Activated B cell treated with CpG ODN at 0.5 μM for 24 hours (primary cell): ENCODE measurements around the gene RPL9. TPM values are rescaled to one million over a fixed set of nuclear protein-coding genes. Genes with fewer than 3 reads are reported as not detected.

ENCODE experiments used
- ATAC-seq: fragments of 200-7000 bp; cut with Tn5 transposase; one replicate; pipeline ENCODE4 v1.10.0; 2021; ENCODE audit warnings: low read depth, mild to moderate bottlenecking, moderate library complexity
- CTCF ChIA-PET: fragments of 350-600 bp; sonication (Branson Sonifier 250); formaldehyde crosslinking; loops from one replicate; lab custom pipeline; 2021; ENCODE audit warnings: antibody characterized with exemption; lab: Charles Lee
- POLR2A ChIA-PET: fragments of 350-600 bp; sonication (Branson Sonifier 250); formaldehyde crosslinking; loops from one replicate; lab custom pipeline; 2021; ENCODE audit warnings: antibody characterized with exemption; lab: Charles Lee
- DNase-seq: peaks from one replicate; pipeline ENCODE4 v3.0.0; 2022
- H3K27ac Mint-ChIP-seq: one replicate; pipeline ENCODE4 v1.8.0; 2020; ENCODE audit warnings: mixed read lengths
- H3K27me3 Mint-ChIP-seq: one replicate; pipeline ENCODE4 v1.8.0; 2021; ENCODE audit warnings: mixed read lengths
- H3K36me3 Mint-ChIP-seq: one replicate; pipeline ENCODE4 v1.8.0; 2021; ENCODE audit warnings: low read depth, mixed read lengths
- H3K4me1 Mint-ChIP-seq: one replicate; pipeline ENCODE4 v1.8.0; 2021; ENCODE audit warnings: mixed read lengths
- H3K4me3 Mint-ChIP-seq: one replicate; pipeline ENCODE4 v1.8.0; 2020; ENCODE audit warnings: mild to moderate bottlenecking, mixed read lengths
- H3K9me3 Mint-ChIP-seq: one replicate; pipeline ENCODE4 v1.8.0; 2020; ENCODE audit warnings: mixed read lengths
- intact Hi-C: fragments of 100-400 bp; cut with micrococcal nuclease; formaldehyde crosslinking; loops from one replicate; pipeline ENCODE4 v1.15.1; 2024
- total RNA-seq: library from RNA; stranded (reverse); gene quantifications from 2 replicates; pipeline ENCODE4 v1.2.3, GENCODE V29; 2022
- TF ChIP-seq, protein P1 (sequence below): fragments of 200-600 bp; IDR thresholded peaks from one replicate; pipeline ENCODE4 v1.8.0; 2022; ENCODE audit warnings: antibody characterized with exemption, mild to moderate bottlenecking

RPL9 gene
- total RNA-seq, 1 donor from 2014 or later: 2,632 TPM

DNA sequence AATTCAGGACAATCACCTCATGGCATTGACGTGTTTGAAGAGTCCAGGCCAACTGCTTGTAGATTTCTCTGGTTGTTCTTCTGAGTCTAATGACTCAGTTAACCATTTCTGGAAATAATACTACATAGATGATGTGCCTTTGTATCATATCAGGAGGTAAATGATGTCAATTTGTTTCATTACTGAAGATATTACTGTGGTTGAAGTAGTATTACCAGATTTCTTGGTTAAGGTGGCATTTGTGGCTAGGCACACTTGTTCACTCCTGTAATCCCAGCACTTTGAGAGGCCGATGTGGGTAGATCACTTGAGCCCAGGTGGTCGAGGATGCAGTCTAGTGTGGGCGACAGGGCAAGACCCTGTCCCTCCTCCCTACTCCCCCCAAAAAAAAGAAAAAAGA is 15.7 kb downstream of the RPL9 start:
- TF ChIP-seq, protein P1, sequence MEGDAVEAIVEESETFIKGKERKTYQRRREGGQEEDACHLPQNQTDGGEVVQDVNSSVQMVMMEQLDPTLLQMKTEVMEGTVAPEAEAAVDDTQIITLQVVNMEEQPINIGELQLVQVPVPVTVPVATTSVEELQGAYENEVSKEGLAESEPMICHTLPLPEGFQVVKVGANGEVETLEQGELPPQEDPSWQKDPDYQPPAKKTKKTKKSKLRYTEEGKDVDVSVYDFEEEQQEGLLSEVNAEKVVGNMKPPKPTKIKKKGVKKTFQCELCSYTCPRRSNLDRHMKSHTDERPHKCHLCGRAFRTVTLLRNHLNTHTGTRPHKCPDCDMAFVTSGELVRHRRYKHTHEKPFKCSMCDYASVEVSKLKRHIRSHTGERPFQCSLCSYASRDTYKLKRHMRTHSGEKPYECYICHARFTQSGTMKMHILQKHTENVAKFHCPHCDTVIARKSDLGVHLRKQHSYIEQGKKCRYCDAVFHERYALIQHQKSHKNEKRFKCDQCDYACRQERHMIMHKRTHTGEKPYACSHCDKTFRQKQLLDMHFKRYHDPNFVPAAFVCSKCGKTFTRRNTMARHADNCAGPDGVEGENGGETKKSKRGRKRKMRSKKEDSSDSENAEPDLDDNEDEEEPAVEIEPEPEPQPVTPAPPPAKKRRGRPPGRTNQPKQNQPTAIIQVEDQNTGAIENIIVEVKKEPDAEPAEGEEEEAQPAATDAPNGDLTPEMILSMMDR: no peak
- peaks cover 2% of the 10 kb centered on the region for H3K27me3 Mint-ChIP-seq
- H3K4me3 Mint-ChIP-seq: no peak overlapping the region
- H3K27ac Mint-ChIP-seq: no peak overlapping the region
- POLR2A ChIA-PET: no interaction called here
- no peaks in the 10 kb centered on the region for H3K36me3 Mint-ChIP-seq
- no peaks in the 10 kb centered on the region for H3K9me3 Mint-ChIP-seq
- ATAC-seq (no peak), DNase-seq (no peak)
- intact Hi-C loops: no loop called here
- H3K4me1 Mint-ChIP-seq: peaks cover 20% of the 10 kb centered on the region
- CTCF ChIA-PET: no interaction called here

DNA sequence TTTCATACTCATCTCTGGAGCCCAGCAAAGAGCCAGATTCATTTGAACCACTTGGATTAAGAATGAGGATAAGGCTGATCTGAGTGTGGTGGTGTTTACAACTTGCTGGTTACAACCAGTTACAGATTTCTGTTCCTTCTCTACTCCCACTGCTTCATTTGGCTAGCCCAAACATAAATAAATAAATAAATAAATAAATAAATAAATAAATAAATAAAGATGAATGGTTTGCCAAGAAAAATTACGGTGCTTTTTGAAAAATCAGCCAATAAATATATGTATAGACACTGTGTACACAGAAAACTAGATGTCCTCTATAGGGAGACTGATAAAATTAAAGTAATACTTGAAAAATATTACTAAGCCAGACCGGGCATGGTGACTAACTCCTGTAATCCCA is 17.1 kb downstream of the RPL9 start:
- ChIA-PET CTCF (no interaction called here), POLR2A (no interaction called here)
- no peak overlapping the region for H3K4me3 Mint-ChIP-seq
- no peak for ATAC-seq
- peaks cover 6% of the 10 kb centered on the region for H3K4me1 Mint-ChIP-seq
- intact Hi-C loops: no loop called here
- DNase-seq: no peak
- no peak overlapping the region for H3K27ac Mint-ChIP-seq
- H3K9me3 Mint-ChIP-seq: no peaks in the 10 kb centered on the region
- no peaks in the 10 kb centered on the region for H3K36me3 Mint-ChIP-seq
- peaks cover 2% of the 10 kb centered on the region for H3K27me3 Mint-ChIP-seq
- TF ChIP-seq, protein P1: no peak

DNA sequence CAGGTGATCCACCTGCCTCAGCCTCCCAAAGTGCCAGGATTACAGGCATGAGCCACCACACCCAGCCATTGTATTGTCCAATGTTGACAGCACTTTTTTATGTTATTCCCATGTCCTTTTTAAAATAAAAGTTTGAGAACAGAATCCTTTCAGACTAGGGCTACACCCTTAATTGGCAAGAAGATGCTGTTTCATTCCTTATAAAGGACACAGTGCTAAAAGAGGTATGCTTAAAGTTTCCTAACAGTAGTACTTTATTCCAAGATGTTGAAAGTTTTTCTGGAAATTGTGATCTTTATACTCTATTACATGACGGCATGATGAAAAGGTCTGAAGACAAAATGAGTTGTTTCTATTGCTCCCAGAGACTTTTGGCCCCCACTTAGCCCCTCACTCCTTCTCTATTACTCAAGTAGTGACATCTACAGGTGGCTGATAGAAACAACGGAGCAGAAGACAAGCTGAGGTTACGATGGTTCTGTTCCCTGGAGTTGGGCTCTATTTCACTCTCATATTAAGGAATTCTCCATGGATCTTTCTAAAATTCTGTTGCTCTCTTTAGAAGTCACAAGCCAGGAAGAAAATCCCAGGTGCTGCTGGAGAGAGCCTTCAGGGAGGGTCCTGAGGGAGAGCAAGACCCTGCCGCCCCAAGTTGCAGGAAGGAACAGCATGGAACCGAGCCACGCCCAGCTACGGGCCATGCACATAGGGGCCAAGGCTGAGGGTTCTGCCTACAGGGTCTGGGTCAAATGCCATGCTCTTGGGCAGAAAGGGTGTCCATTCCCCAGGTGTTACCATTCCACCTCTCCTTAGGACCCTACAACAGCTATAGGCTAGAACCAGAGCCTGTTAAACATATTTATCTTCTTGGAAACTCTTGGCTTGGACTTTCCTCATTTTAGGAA is 22.8 kb downstream of the RPL9 start:
- CTCF ChIA-PET: interaction anchor here (0.7 kb wide), 1 partner anchor 17 kb away, joined by 4 read pairs; no protein-coding TSS in a partner anchor

DNA sequence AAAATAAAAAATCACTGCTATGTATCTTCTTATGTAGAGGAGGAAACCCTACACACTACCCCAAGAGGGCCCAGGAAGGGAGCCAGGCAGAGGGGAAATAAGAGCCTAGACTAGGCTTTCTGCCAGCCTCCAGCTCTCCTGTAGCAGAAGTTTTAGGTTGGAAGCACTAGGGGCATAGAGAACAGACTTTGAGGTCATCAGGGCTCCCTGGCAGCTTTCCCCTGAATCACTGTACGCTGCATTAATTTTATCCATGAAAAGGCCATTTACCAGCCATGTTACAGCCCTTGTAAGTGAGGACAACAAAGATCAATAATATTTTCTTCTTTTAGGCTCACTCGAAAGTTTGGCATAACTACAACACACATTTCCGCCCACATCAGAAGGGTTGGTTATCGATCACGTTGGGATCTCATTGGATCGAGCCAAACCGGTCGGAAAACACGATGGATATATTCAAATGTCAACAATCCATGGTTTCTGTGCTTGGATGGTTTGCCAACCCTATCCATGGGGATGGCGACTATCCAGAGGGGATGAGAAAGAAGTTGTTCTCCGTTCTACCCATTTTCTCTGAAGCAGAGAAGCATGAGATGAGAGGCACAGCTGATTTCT is 24.7 kb downstream of the RPL9 start:
- H3K36me3 Mint-ChIP-seq: no peaks in the 10 kb centered on the region
- ATAC-seq: no peak
- H3K4me3 Mint-ChIP-seq: no peak overlapping the region
- H3K9me3 Mint-ChIP-seq: no peaks in the 10 kb centered on the region
- H3K27me3 Mint-ChIP-seq: peaks cover 2% of the 10 kb centered on the region
- H3K4me1 Mint-ChIP-seq: no peaks in the 10 kb centered on the region
- ChIA-PET POLR2A (no interaction called here), CTCF (no interaction called here)
- intact Hi-C loops: no loop called here
- TF ChIP-seq, protein P1: no peak
- DNase-seq: no peak
- no peak overlapping the region for H3K27ac Mint-ChIP-seq

More for the DNA sequence above, 22.8 kb downstream of the RPL9 start:
- no peak for ATAC-seq
- no peak for DNase-seq
- POLR2A ChIA-PET: no interaction called here
- no peak overlapping the region for H3K4me3 Mint-ChIP-seq
- intact Hi-C loops: no loop called here
- H3K9me3 Mint-ChIP-seq: no peaks in the 10 kb centered on the region
- peaks cover 2% of the 10 kb centered on the region for H3K27me3 Mint-ChIP-seq
- H3K27ac Mint-ChIP-seq: no peak overlapping the region
- H3K36me3 Mint-ChIP-seq: no peaks in the 10 kb centered on the region
- TF ChIP-seq, protein P1: no peak
- no peaks in the 10 kb centered on the region for H3K4me1 Mint-ChIP-seq
